ENCODE results near the gene EPS8L1. TPM values are rescaled to one million over a fixed set of nuclear protein-coding genes. Genes with fewer than 3 reads are reported as not detected.
"Not testable (repeated sequence)": the region's sequence is repeated elsewhere in the genome, so short reads cannot be mapped to it uniquely, and the experiment has no call there.

The EPS8L1 gene
- total RNA-seq, 3 donors from 2014 or later, result 0.53 to 1.2 (median 0.87) TPM

- Mint-ChIP-seq H3K4me1 (ENCODE audit: low read depth) (peaks cover 17% of the 10 kb centered on the region), H3K27me3 (ENCODE audit: low read depth) (no peaks in the 10 kb centered on the region)
Observed at GRCh38 chr19:55042688-55043087, 33.0 kb upstream of the EPS8L1 start.

GRCh38 chr19:55044286-55044685 is 31.4 kb upstream of the EPS8L1 start:
- peaks cover 16% of the 10 kb centered on the region for H3K36me3 Mint-ChIP-seq (ENCODE audit: insufficient read depth)

More at GRCh38 chr19:55042688-55043087, 33.0 kb upstream of the EPS8L1 start:
- peaks cover 11% of the 10 kb centered on the region for H3K36me3 Mint-ChIP-seq (ENCODE audit: insufficient read depth)
- no peak for DNase-seq
- H3K9me3 Mint-ChIP-seq, result no peaks in the 10 kb centered on the region
- peak overlapping the region; percentile 72 for H3K4me3 Mint-ChIP-seq
- no peak for ATAC-seq

GRCh38 chr19:55044771-55045716 is 30.6 kb upstream of the EPS8L1 start:
- Mint-ChIP-seq H3K27me3 (ENCODE audit: low read depth) (no peaks in the 10 kb centered on the region), H3K36me3 (ENCODE audit: insufficient read depth) (peaks cover 16% of the 10 kb centered on the region)

More at GRCh38 chr19:55044286-55044685, 31.4 kb upstream of the EPS8L1 start:
- DNase-seq (no peak), ATAC-seq (no peak)
- no peak overlapping the region for H3K4me3 Mint-ChIP-seq
- no peaks in the 10 kb centered on the region for H3K27me3 Mint-ChIP-seq (ENCODE audit: low read depth)
- no peaks in the 10 kb centered on the region for H3K9me3 Mint-ChIP-seq
- H3K4me1 Mint-ChIP-seq (ENCODE audit: low read depth), result peaks cover 17% of the 10 kb centered on the region

GRCh38 chr19:55046975-55047622 is 28.6 kb upstream of the EPS8L1 start:
- DNase-seq, result no peak
- Mint-ChIP-seq H3K27me3 (ENCODE audit: low read depth) (no peaks in the 10 kb centered on the region), H3K9me3 (no peaks in the 10 kb centered on the region), H3K36me3 (ENCODE audit: insufficient read depth) (peaks cover 19% of the 10 kb centered on the region), H3K4me1 (ENCODE audit: low read depth) (peaks cover 8% of the 10 kb centered on the region), H3K4me3 (no peak overlapping the region)
- ATAC-seq, result no peak

More at GRCh38 chr19:55044771-55045716, 30.6 kb upstream of the EPS8L1 start:
- Mint-ChIP-seq H3K9me3 (no peaks in the 10 kb centered on the region), H3K4me1 (ENCODE audit: low read depth) (peaks cover 17% of the 10 kb centered on the region), H3K4me3 (no peak overlapping the region)
- DNase-seq (no peak), ATAC-seq (no peak)

GRCh38 chr19:55047951-55048350 is 27.7 kb upstream of the EPS8L1 start:
- Mint-ChIP-seq H3K4me3 (no peak overlapping the region), H3K36me3 (ENCODE audit: insufficient read depth) (peaks cover 21% of the 10 kb centered on the region), H3K9me3 (no peaks in the 10 kb centered on the region), H3K27me3 (ENCODE audit: low read depth) (no peaks in the 10 kb centered on the region), H3K4me1 (ENCODE audit: low read depth) (no peaks in the 10 kb centered on the region)
- ATAC-seq, result no peak
- DNase-seq, result no peak

- no peak overlapping the region for H3K4me3 Mint-ChIP-seq
- H3K27me3 Mint-ChIP-seq (ENCODE audit: low read depth), result no peaks in the 10 kb centered on the region
- H3K9me3 Mint-ChIP-seq, result no peaks in the 10 kb centered on the region
- H3K4me1 Mint-ChIP-seq (ENCODE audit: low read depth), result no peaks in the 10 kb centered on the region
- ATAC-seq, result no peak
- DNase-seq, result no peak
- peaks cover 23% of the 10 kb centered on the region for H3K36me3 Mint-ChIP-seq (ENCODE audit: insufficient read depth)
Observed at GRCh38 chr19:55048446-55048845, 27.2 kb upstream of the EPS8L1 start.

GRCh38 chr19:55050749-55051532 is 24.7 kb upstream of the EPS8L1 start:
- no peak overlapping the region for H3K4me3 Mint-ChIP-seq
- DNase-seq (no peak), ATAC-seq (no peak)
- H3K36me3 Mint-ChIP-seq (ENCODE audit: insufficient read depth), result peaks cover 23% of the 10 kb centered on the region
- no peaks in the 10 kb centered on the region for H3K4me1 Mint-ChIP-seq (ENCODE audit: low read depth)
- H3K9me3 Mint-ChIP-seq, result no peaks in the 10 kb centered on the region
- H3K27me3 Mint-ChIP-seq (ENCODE audit: low read depth), result no peaks in the 10 kb centered on the region

GRCh38 chr19:55053735-55054134 is 21.9 kb upstream of the EPS8L1 start:
- Mint-ChIP-seq H3K36me3 (ENCODE audit: insufficient read depth) (peaks cover 29% of the 10 kb centered on the region), H3K4me3 (no peak overlapping the region), H3K9me3 (no peaks in the 10 kb centered on the region), H3K4me1 (ENCODE audit: low read depth) (no peaks in the 10 kb centered on the region), H3K27me3 (ENCODE audit: low read depth) (no peaks in the 10 kb centered on the region)
- no peak for ATAC-seq
- no peak for DNase-seq

GRCh38 chr19:55056827-55057226 is 18.8 kb upstream of the EPS8L1 start:
- peaks cover 31% of the 10 kb centered on the region for H3K36me3 Mint-ChIP-seq (ENCODE audit: insufficient read depth)
- no peaks in the 10 kb centered on the region for H3K9me3 Mint-ChIP-seq
- peaks cover 4% of the 10 kb centered on the region for H3K4me1 Mint-ChIP-seq (ENCODE audit: low read depth)
- H3K4me3 Mint-ChIP-seq, result no peak overlapping the region
- DNase-seq, result no peak
- no peak for ATAC-seq
- no peaks in the 10 kb centered on the region for H3K27me3 Mint-ChIP-seq (ENCODE audit: low read depth)

- Mint-ChIP-seq H3K27me3 (ENCODE audit: low read depth) (peaks cover 2% of the 10 kb centered on the region), H3K4me1 (ENCODE audit: low read depth) (peaks cover 9% of the 10 kb centered on the region)
- no peak for ATAC-seq
Observed at GRCh38 chr19:55058781-55059610, 16.7 kb upstream of the EPS8L1 start.

GRCh38 chr19:55060287-55060686 is 15.4 kb upstream of the EPS8L1 start:
- H3K27me3 Mint-ChIP-seq (ENCODE audit: low read depth); ATAC-seq; H3K4me1 Mint-ChIP-seq (ENCODE audit: low read depth); DNase-seq; H3K4me3 Mint-ChIP-seq; H3K9me3 Mint-ChIP-seq: not testable (repeated sequence)
- peaks cover 20% of the 10 kb centered on the region for H3K36me3 Mint-ChIP-seq (ENCODE audit: insufficient read depth)

More at GRCh38 chr19:55058781-55059610, 16.7 kb upstream of the EPS8L1 start:
- H3K9me3 Mint-ChIP-seq, result no peaks in the 10 kb centered on the region
- DNase-seq, result no peak
- no peak overlapping the region for H3K4me3 Mint-ChIP-seq
- H3K36me3 Mint-ChIP-seq (ENCODE audit: insufficient read depth), result peaks cover 24% of the 10 kb centered on the region

GRCh38 chr19:55062735-55063491 is 12.8 kb upstream of the EPS8L1 start, which contains the start of gene RDH13:
Gene RDH13, minus strand, starts transcription at chr19:55063148. Its CDS starts 116 bp downstream, at chr19:55063032.
- peak; percentile 99 to 100 for ATAC-seq
- H3K27me3 Mint-ChIP-seq (ENCODE audit: low read depth), result peaks cover 24% of the 10 kb centered on the region
- H3K36me3 Mint-ChIP-seq (ENCODE audit: insufficient read depth), result peaks cover 11% of the 10 kb centered on the region
- H3K9me3 Mint-ChIP-seq, result no peaks in the 10 kb centered on the region
- peak within 1 kb of the TSS; percentile 85 for H3K4me3 Mint-ChIP-seq
- DNase-seq, result peak; percentile 97
- H3K4me1 Mint-ChIP-seq (ENCODE audit: low read depth), result peaks cover 9% of the 10 kb centered on the region

GRCh38 chr19:55063492-55063843 is 12.2 kb upstream of the EPS8L1 start:
- Mint-ChIP-seq H3K27me3 (ENCODE audit: low read depth) (peaks cover 30% of the 10 kb centered on the region), H3K4me3 (no peak overlapping the region), H3K9me3 (no peaks in the 10 kb centered on the region), H3K36me3 (ENCODE audit: insufficient read depth) (peaks cover 8% of the 10 kb centered on the region), H3K4me1 (ENCODE audit: low read depth) (peaks cover 9% of the 10 kb centered on the region)
- DNase-seq (no peak), ATAC-seq (no peak)
